Measurements from ENCODE around the gene RECQL.
"Not testable (repeated sequence)": the region's sequence is repeated elsewhere in the genome, so short reads cannot be mapped to it uniquely, and the experiment has no call there.

RECQL gene

GRCh38 chr12:21502164-21502496 is 695 bp upstream of the RECQL start:
- DNase-seq, result no peak

- no peak for DNase-seq
Measured at GRCh38 chr12:21500786-21501257, 613 bp downstream of the RECQL start.

GRCh38 chr12:21499765-21500164 is 1.7 kb downstream of the RECQL start:
- no peak for DNase-seq

GRCh38 chr12:21485998-21486397 is 15.4 kb downstream of the RECQL start:
- no peak for DNase-seq

- DNase-seq, result peak; percentile 52
Measured at GRCh38 chr12:21483531-21483930, 17.9 kb downstream of the RECQL start.

- DNase-seq, result no peak
Measured at GRCh38 chr12:21478756-21479455, 22.5 kb downstream of the RECQL start.

GRCh38 chr12:21476949-21477348 is 24.5 kb downstream of the RECQL start:
- DNase-seq, result no peak

- DNase-seq, result no peak
Measured at GRCh38 chr12:21475552-21475951, 25.9 kb downstream of the RECQL start.

GRCh38 chr12:21472197-21472823 is 29.1 kb downstream of the RECQL start:
- DNase-seq, result no peak

- no peak for DNase-seq
Measured at GRCh38 chr12:21471294-21471693, 30.1 kb downstream of the RECQL start.

- not testable (repeated sequence) for DNase-seq
Measured at GRCh38 chr12:21467334-21467733, 34.1 kb downstream of the RECQL start.

GRCh38 chr12:21459474-21459873 is 42.0 kb downstream of the RECQL start:
- no peak for DNase-seq

- DNase-seq, result no peak
Measured at GRCh38 chr12:21456291-21456780, 45.1 kb downstream of the RECQL start.

GRCh38 chr12:21453312-21453852 is 48.1 kb downstream of the RECQL start:
- DNase-seq, result no peak

GRCh38 chr12:21451529-21451928 is 49.9 kb downstream of the RECQL start:
- no peak for DNase-seq

- DNase-seq, result no peak
Measured at GRCh38 chr12:21444193-21445146, 57.0 kb downstream of the RECQL start.

GRCh38 chr12:21439347-21439746 is 62.1 kb downstream of the RECQL start:
- DNase-seq, result no peak

- DNase-seq, result no peak
Measured at GRCh38 chr12:21438643-21439042, 62.8 kb downstream of the RECQL start.

- no peak for DNase-seq
Measured at GRCh38 chr12:21434699-21435098, 66.7 kb downstream of the RECQL start.

GRCh38 chr12:21433525-21433924 is 67.9 kb downstream of the RECQL start:
- DNase-seq, result no peak

- DNase-seq, result no peak
Measured at GRCh38 chr12:21429994-21430393, 71.4 kb downstream of the RECQL start.

- no peak for DNase-seq
Measured at GRCh38 chr12:21428241-21428640, 73.2 kb downstream of the RECQL start.

Measured in NCI-H748 treated with DMSO at 0.1 percent for 48 hours (cell line).